Measurements from ENCODE around the gene TMCC1.
"Not testable (repeated sequence)": the region's sequence is repeated elsewhere in the genome, so short reads cannot be mapped to it uniquely, and the experiment has no call there.

Gene TMCC1

DNA sequence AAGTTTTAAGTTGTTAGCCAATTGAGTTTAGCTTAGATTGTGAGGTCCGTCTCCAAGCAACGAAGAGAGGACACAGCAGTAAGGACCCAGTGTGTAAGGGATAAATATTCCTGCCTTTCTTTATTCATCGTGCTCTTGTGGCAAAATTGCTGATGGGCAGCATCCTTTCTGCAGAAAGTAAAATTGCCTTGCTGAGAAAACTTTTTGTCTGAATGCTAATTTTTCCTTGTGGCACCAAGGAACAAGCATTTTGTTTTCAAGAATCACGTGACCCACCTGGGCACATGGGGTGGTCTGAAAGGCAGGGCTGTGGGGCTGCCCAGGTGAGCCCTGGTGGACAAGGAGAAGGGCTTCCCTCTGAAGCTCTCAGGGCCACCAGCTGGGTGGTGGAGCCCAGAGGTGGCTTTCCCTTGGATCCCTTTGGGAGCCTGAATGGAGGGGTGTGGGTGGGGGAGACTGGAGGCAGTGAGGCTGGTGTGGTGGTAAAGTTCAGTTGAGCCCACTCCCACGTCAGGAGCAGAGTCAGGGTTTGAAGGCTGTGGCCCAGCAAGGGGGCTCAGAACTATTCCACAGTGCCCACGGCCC lies 24.0 kb upstream of the TMCC1 start:
- no peak overlapping the region for H3K4me3 ChIP-seq (ENCODE audit: low read depth, low read length)
- TF ChIP-seq, protein P1, sequence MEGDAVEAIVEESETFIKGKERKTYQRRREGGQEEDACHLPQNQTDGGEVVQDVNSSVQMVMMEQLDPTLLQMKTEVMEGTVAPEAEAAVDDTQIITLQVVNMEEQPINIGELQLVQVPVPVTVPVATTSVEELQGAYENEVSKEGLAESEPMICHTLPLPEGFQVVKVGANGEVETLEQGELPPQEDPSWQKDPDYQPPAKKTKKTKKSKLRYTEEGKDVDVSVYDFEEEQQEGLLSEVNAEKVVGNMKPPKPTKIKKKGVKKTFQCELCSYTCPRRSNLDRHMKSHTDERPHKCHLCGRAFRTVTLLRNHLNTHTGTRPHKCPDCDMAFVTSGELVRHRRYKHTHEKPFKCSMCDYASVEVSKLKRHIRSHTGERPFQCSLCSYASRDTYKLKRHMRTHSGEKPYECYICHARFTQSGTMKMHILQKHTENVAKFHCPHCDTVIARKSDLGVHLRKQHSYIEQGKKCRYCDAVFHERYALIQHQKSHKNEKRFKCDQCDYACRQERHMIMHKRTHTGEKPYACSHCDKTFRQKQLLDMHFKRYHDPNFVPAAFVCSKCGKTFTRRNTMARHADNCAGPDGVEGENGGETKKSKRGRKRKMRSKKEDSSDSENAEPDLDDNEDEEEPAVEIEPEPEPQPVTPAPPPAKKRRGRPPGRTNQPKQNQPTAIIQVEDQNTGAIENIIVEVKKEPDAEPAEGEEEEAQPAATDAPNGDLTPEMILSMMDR (conservative IDR thresholded peaks at IDR 0.05; ENCODE audit: low read depth, low read length): no peak
- no peak for DNase-seq (ENCODE audit: low read depth)

GRCh38 chr3:129913618-129914017 lies 20.1 kb upstream of the TMCC1 start:
- no peak for DNase-seq (ENCODE audit: low read depth)
- H3K4me3 ChIP-seq (ENCODE audit: low read depth, low read length): no peak overlapping the region
- TF ChIP-seq, protein P1 (conservative IDR thresholded peaks at IDR 0.05; ENCODE audit: low read depth, low read length): no peak

- DNase-seq (ENCODE audit: low read depth): no peak
- TF ChIP-seq, protein P1 (conservative IDR thresholded peaks at IDR 0.05; ENCODE audit: low read depth, low read length): no peak
- H3K4me3 ChIP-seq (ENCODE audit: low read depth, low read length): no peak overlapping the region
Observed at GRCh38 chr3:129911261-129911861, 17.9 kb upstream of the TMCC1 start.

- H3K4me3 ChIP-seq (ENCODE audit: low read depth, low read length); DNase-seq (ENCODE audit: low read depth): not testable (repeated sequence)
Observed at GRCh38 chr3:129909235-129909634, 15.7 kb upstream of the TMCC1 start.

GRCh38 chr3:129908417-129908816 lies 14.9 kb upstream of the TMCC1 start:
- TF ChIP-seq, protein P1 (conservative IDR thresholded peaks at IDR 0.05; ENCODE audit: low read depth, low read length): no peak
- no peak for DNase-seq (ENCODE audit: low read depth)
- H3K4me3 ChIP-seq (ENCODE audit: low read depth, low read length): no peak overlapping the region

DNA sequence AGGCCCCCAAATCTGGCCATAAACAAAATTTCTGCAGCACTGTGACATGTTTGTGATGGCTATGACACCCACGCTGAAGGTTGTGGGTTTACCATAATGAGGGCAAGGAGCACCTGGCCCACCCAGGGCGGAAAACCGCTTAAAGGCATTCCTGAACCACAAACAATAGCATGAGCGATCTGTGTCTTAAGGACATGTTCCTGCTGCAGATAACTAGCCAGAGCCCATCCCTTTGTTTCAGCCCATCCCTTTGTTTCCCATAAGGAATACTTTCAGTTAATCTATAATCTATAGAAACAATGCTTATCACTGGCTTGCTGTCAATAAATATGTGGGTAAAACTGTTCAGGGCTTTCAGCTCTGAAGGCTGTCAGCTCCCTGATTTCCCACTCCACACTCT lies 7.8 kb upstream of the TMCC1 start:
- DNase-seq (ENCODE audit: low read depth); H3K4me3 ChIP-seq (ENCODE audit: low read depth, low read length): not testable (repeated sequence)

- DNase-seq (ENCODE audit: low read depth): no peak
- no peak overlapping the region for H3K4me3 ChIP-seq (ENCODE audit: low read depth, low read length)
Observed at GRCh38 chr3:129897026-129897425, 3.5 kb upstream of the TMCC1 start.

More at GRCh38 chr3:129897026-129897425, 3.5 kb upstream of the TMCC1 start:
- TF ChIP-seq, protein P1 (conservative IDR thresholded peaks at IDR 0.05; ENCODE audit: low read depth, low read length): no peak

All from choroid plexus epithelial cell (primary cell).